A549 (cell line): ENCODE data around the gene FSTL4. TPM values are rescaled to one million over a fixed set of nuclear protein-coding genes. Genes with fewer than 3 reads are reported as not detected.

ENCODE experiments used
- ATAC-seq, 2 experiments: fragments of 200-7000 bp in 1 of 2; fragments of >200 bp in 1 of 2; cut with Nextera tagmentation in 1 of 2; cut with Tn5 transposase in 1 of 2; 3 replicates each; pipeline versions ENCODE4 v1.8.0 to v1.9.1; 2018 to 2020; ENCODE audit warnings: mild to moderate bottlenecking in 1 of 2, moderate library complexity in 1 of 2
- CTCF ChIA-PET: fragments of 300-600 bp; sonication (Branson Sonifier 250); formaldehyde crosslinking; extraction: SDS; loops from one replicate; lab custom pipeline; 2021; ENCODE audit warnings: antibody characterized with exemption, inconsistent platforms; lab: Yijun Ruan, JAX
- POLR2A ChIA-PET: fragments of 350-600 bp; formaldehyde crosslinking; extraction: SDS; loops from one replicate; lab custom pipeline; 2021; ENCODE audit warnings: antibody characterized with exemption, inconsistent platforms; lab: Yijun Ruan, JAX
- DNase-seq, 2 experiments: peaks; one replicate each; pipeline versions ENCODE4 v3.0.0 to v3.0.0-alpha.2; 2011 to 2016; ENCODE audit warnings: low read depth in 1 of 2, low spot score in 1 of 2
- FAIRE-seq: peaks from 2 replicates; lab custom pipeline; 2011; peaks lifted over from hg19 to GRCh38; lab: Jason Lieb, UNC
- H3K27ac ChIP-seq, 2 experiments: fragments of >200 bp; sonication (Bioruptor Twin); formaldehyde crosslinking; 3 replicates each; pipeline ENCODE4 v1.5.1; 2016 to 2017
- H3K4me1 ChIP-seq: fragments of >200 bp; sonication (Bioruptor Twin); formaldehyde crosslinking; 3 replicates; pipeline ENCODE4 v1.6.1; 2016
- H3K4me2 ChIP-seq: fragments of >200 bp; sonication (Bioruptor Twin); formaldehyde crosslinking; 3 replicates; pipeline ENCODE4 v1.6.1; 2016
- H3K4me3 ChIP-seq: fragments of >200 bp; sonication (Bioruptor Twin); formaldehyde crosslinking; 3 replicates; pipeline ENCODE4 v1.5.1; 2016
- H3K9me3 ChIP-seq: fragments of >200 bp; sonication (Bioruptor Twin); formaldehyde crosslinking; 3 replicates; pipeline ENCODE4 v1.6.1; 2016
- CEBPB ChIP-seq, 2 experiments: fragments of >200 bp in 1 of 2; sonication (Bioruptor Twin) in 1 of 2; formaldehyde crosslinking in 1 of 2; IDR thresholded peaks; 2 replicates each; pipeline ENCODE4 v1.6.1; 2012 to 2016
- CHD4 ChIP-seq: fragments of 200-600 bp; sonication (generic); IDR thresholded peaks from 2 replicates; pipeline ENCODE4 v1.6.1; 2016; ENCODE audit warnings: antibody characterized with exemption, mild to moderate bottlenecking, borderline replicate concordance
- CTCF ChIP-seq: fragments of >200 bp; sonication (Bioruptor Twin); formaldehyde crosslinking; IDR thresholded peaks from 3 replicates; pipeline ENCODE4 v1.5.1; 2016
- ELK1 ChIP-seq: fragments of 150-350 bp; IDR thresholded peaks from 2 replicates; pipeline ENCODE4 v1.6.1; 2014; ENCODE audit warnings: low read depth, mild to moderate bottlenecking, low read length
- ESRRA ChIP-seq: fragments of 150-350 bp; IDR thresholded peaks from 2 replicates; pipeline ENCODE4 v1.6.1; 2014; ENCODE audit warnings: mild to moderate bottlenecking, low read length, borderline replicate concordance
- FOSL2 ChIP-seq, 2 experiments: fragments of 450-650 bp in 1 of 2; fragments of >200 bp in 1 of 2; sonication (Bioruptor Twin) in 1 of 2; formaldehyde crosslinking; IDR thresholded peaks; 2 replicates each; pipeline versions ENCODE4 v1.5.0 to v1.6.1; 2016 to 2020; ENCODE audit warnings: mild to moderate bottlenecking in 1 of 2, moderate library complexity in 1 of 2
- GATA3 ChIP-seq: IDR thresholded peaks from 2 replicates; pipeline ENCODE4 v1.6.1; 2012; ENCODE audit warnings: borderline replicate concordance
- HDAC2 ChIP-seq: fragments of 200-600 bp; sonication (generic); IDR thresholded peaks from 2 replicates; pipeline ENCODE4 v1.6.1; 2016
- HEYL ChIP-seq: fragments of 250-450 bp; sonication (Bioruptor Pico); IDR thresholded peaks from 2 replicates; pipeline ENCODE4 v1.8.0; 2021; ENCODE audit warnings: mild to moderate bottlenecking, moderate library complexity
- HMGXB4 ChIP-seq: fragments of 250-450 bp; sonication (Bioruptor Pico); IDR thresholded peaks from 2 replicates; pipeline ENCODE4 v1.5.0; 2021; ENCODE audit warnings: mild to moderate bottlenecking, moderate library complexity, borderline replicate concordance
- HOXB13 ChIP-seq: fragments of 250-450 bp; sonication (Bioruptor Pico); IDR thresholded peaks from 2 replicates; pipeline ENCODE4 v1.5.0; 2020; ENCODE audit warnings: low read depth, mild to moderate bottlenecking, moderate library complexity
- JUNB ChIP-seq: fragments of >200 bp; sonication (Bioruptor Twin); formaldehyde crosslinking; IDR thresholded peaks from 2 replicates; pipeline ENCODE4 v1.6.1; 2016
- MYC ChIP-seq: IDR thresholded peaks from 2 replicates; pipeline ENCODE4 v1.6.1; 2012; ENCODE audit warnings: mild to moderate bottlenecking, inconsistent platforms, low read length, improper control_type of control experiment, borderline replicate concordance
- NPAS2 ChIP-seq: fragments of 250-450 bp; sonication (Bioruptor Pico); IDR thresholded peaks from 2 replicates; pipeline ENCODE4 v1.8.0; 2022; ENCODE audit warnings: mild to moderate bottlenecking, moderate library complexity, borderline replicate concordance
- PHF8 ChIP-seq: fragments of 200-600 bp; sonication (generic); IDR thresholded peaks from 2 replicates; pipeline ENCODE4 v1.6.1; 2016; ENCODE audit warnings: low read depth, mild to moderate bottlenecking, antibody characterized with exemption, moderate library complexity, borderline replicate concordance
- RCOR1 ChIP-seq: fragments of 150-350 bp; IDR thresholded peaks from 2 replicates; pipeline ENCODE4 v1.6.1; 2014; ENCODE audit warnings: antibody characterized with exemption, low read length, low read depth
- RFX5 ChIP-seq: fragments of 450-650 bp; IDR thresholded peaks from 2 replicates; pipeline ENCODE4 v1.7.1; 2014; ENCODE audit warnings: antibody characterized with exemption, mild to moderate bottlenecking, moderate library complexity
- TFCP2L1 ChIP-seq: fragments of 250-450 bp; sonication (Bioruptor Pico); IDR thresholded peaks from 2 replicates; pipeline ENCODE4 v1.5.0; 2021; ENCODE audit warnings: mild to moderate bottlenecking
- ZNF302 ChIP-seq: fragments of 250-450 bp; sonication (Bioruptor Pico); IDR thresholded peaks from 2 replicates; pipeline ENCODE4 v1.9.0; 2021; ENCODE audit warnings: inconsistent platforms, mild to moderate bottlenecking, moderate library complexity
- ZSCAN20 ChIP-seq: fragments of 250-450 bp; sonication (Bioruptor Pico); IDR thresholded peaks from 2 replicates; pipeline ENCODE4 v1.8.0; 2022; ENCODE audit warnings: mild to moderate bottlenecking, moderate library complexity
- WGBS: methylation state at CpG from one replicate; pipeline ENCODE4 v1.1.6; 2017; ENCODE audit errors: missing lambda C conversion rate; 5-methylcytosine and 5-hydroxymethylcytosine counted together
- polyA plus RNA-seq, 4 experiments: library from polyadenylated mRNA; depleted of rRNA in 3 of 4; stranded (reverse); fragments of >200 nt; fragmentation: RNase III in 1 of 4; extraction: RNeasy Plus Mini Kit Qiagen cat#74134 plus additional on column Dnase treatment in 1 of 4; gene quantifications; 2 replicates in 3 of 4; 3 replicates in 1 of 4; pipeline ENCODE4 v1.2.3, GENCODE V29; 2011 to 2017
- TF ChIP-seq, protein P1 (sequence below): fragments of 250-450 bp; sonication (Bioruptor Pico); IDR thresholded peaks from 2 replicates; pipeline ENCODE4 v1.5.0; 2020; ENCODE audit warnings: low read depth, mild to moderate bottlenecking, moderate library complexity
- TF ChIP-seq, protein P2 (sequence below): fragments of 200-600 bp; sonication (generic); IDR thresholded peaks from 2 replicates; pipeline ENCODE4 v1.6.1; 2016; ENCODE audit warnings: antibody characterized with exemption, mild to moderate bottlenecking, moderate library complexity
- TF ChIP-seq, protein P3 (sequence below): IDR thresholded peaks from 2 replicates; pipeline ENCODE4 v1.6.1; 2012; ENCODE audit warnings: low read depth, borderline replicate concordance

Gene FSTL4
- polyA plus RNA-seq, 2 of the 4 experiments (the other 2 are of a cell fraction): 1.6 to 1.8 TPM

GRCh38 chr5:133472829-133473228 lies 139.5 kb downstream of the FSTL4 start:
- Histone ChIP-seq H3K9me3 (no peaks in the 10 kb centered on the region), H3K4me1 (no peaks in the 10 kb centered on the region), H3K4me2 (no peak overlapping the region), H3K4me3 (no peak overlapping the region), H3K27ac (no peak overlapping the region)
- no peak for ATAC-seq
- CTCF ChIA-PET: no interaction called here
- no peak for FAIRE-seq
- no peak for DNase-seq
- POLR2A ChIA-PET: no interaction called here
- WGBS: 25% methylated on average over 1 of the region's 1 CpG
- TF ChIP-seq MYC (no peak), HDAC2 (no peak), CTCF (no peak), HEYL (CRISPR knock-in tag) (no peak), GATA3 (no peak), TFCP2L1 (no peak), ZSCAN20 (CRISPR knock-in tag) (no peak), ESRRA (no peak), ZNF302 (no peak), HMGXB4 (no peak), ELK1 (no peak), CHD4 (no peak)
- TF ChIP-seq, protein P1, sequence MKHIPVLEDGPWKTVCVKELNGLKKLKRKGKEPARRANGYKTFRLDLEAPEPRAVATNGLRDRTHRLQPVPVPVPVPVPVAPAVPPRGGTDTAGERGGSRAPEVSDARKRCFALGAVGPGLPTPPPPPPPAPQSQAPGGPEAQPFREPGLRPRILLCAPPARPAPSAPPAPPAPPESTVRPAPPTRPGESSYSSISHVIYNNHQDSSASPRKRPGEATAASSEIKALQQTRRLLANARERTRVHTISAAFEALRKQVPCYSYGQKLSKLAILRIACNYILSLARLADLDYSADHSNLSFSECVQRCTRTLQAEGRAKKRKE (CRISPR knock-in tag): no peak

DNA sequence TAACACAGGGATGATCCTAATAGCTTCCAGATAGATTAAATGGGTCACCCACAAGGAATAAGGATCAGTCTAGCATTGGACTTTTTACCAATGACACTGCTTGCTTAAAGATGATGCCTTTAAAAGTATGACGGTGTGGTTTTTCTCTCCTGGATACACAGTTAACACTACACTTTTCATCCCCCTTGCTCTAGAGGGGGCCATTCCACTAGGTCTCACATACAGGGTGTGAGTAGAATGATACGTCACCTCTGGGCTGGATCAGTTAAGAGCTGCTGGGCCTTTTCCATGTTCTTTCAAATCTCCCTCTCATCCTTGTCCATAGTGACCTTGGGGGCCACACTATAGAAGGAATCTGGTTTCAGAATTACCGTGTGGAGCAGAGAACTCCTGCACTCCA lies 140.6 kb downstream of the FSTL4 start:
- no peaks in the 10 kb centered on the region for H3K4me1 ChIP-seq
- CTCF ChIA-PET: interaction anchor here (0.6 to 1.0 kb wide), 3 partner anchors 10 to 397 kb away, joined by 3 read pairs; no protein-coding TSS in a partner anchor
- POLR2A ChIA-PET: no interaction called here
- no peak overlapping the region for H3K4me3 ChIP-seq
- 67% methylated on average over 3 of the region's 3 CpGs for WGBS
- DNase-seq: no peak
- H3K4me2 ChIP-seq: no peak overlapping the region
- no peak for ATAC-seq
- H3K9me3 ChIP-seq: no peaks in the 10 kb centered on the region
- no peak for TF ChIP-seq CEBPB (IDR thresholded peaks at IDR 0.05)
- FAIRE-seq: no peak
- no peak overlapping the region for H3K27ac ChIP-seq

DNA sequence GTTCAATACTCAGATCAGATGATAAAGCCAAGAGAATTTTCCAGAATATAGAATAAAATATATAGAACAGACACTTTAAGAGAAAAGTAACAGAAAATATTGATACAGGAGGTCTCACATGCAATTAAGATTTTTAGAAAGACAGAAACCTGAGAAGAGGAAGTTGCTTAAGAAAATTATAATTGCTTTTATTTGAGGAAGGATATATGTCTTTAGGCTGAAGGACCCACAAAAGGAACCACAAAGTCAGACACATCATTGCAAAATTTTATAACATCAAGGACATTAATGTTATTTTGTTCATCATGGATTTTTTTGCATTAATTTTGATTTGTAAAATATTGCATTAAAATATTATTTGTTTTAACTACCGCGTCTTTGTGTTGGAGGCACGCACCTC lies 141.5 kb downstream of the FSTL4 start:
- H3K4me3 ChIP-seq: no peak overlapping the region
- CTCF ChIA-PET: interaction anchor here (0.6 to 1.0 kb wide), 2 partner anchors 11 to 398 kb away, joined by 3 read pairs; no protein-coding TSS in a partner anchor
- TF ChIP-seq, protein P2, sequence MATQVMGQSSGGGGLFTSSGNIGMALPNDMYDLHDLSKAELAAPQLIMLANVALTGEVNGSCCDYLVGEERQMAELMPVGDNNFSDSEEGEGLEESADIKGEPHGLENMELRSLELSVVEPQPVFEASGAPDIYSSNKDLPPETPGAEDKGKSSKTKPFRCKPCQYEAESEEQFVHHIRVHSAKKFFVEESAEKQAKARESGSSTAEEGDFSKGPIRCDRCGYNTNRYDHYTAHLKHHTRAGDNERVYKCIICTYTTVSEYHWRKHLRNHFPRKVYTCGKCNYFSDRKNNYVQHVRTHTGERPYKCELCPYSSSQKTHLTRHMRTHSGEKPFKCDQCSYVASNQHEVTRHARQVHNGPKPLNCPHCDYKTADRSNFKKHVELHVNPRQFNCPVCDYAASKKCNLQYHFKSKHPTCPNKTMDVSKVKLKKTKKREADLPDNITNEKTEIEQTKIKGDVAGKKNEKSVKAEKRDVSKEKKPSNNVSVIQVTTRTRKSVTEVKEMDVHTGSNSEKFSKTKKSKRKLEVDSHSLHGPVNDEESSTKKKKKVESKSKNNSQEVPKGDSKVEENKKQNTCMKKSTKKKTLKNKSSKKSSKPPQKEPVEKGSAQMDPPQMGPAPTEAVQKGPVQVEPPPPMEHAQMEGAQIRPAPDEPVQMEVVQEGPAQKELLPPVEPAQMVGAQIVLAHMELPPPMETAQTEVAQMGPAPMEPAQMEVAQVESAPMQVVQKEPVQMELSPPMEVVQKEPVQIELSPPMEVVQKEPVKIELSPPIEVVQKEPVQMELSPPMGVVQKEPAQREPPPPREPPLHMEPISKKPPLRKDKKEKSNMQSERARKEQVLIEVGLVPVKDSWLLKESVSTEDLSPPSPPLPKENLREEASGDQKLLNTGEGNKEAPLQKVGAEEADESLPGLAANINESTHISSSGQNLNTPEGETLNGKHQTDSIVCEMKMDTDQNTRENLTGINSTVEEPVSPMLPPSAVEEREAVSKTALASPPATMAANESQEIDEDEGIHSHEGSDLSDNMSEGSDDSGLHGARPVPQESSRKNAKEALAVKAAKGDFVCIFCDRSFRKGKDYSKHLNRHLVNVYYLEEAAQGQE: no peak
- TF ChIP-seq FOSL2 (IDR thresholded peaks at IDR 0.05): no peak
- no peak for TF ChIP-seq FOSL2 (CRISPR knock-in tag; IDR thresholded peaks at IDR 0.05)
- TF ChIP-seq JUNB: no peak
- TF ChIP-seq RFX5: no peak
- no peak for TF ChIP-seq PHF8
- no peak for TF ChIP-seq NPAS2 (CRISPR knock-in tag)
- TF ChIP-seq, protein P3, sequence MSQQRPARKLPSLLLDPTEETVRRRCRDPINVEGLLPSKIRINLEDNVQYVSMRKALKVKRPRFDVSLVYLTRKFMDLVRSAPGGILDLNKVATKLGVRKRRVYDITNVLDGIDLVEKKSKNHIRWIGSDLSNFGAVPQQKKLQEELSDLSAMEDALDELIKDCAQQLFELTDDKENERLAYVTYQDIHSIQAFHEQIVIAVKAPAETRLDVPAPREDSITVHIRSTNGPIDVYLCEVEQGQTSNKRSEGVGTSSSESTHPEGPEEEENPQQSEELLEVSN: no peak
- no peak for TF ChIP-seq HOXB13 (CRISPR knock-in tag)
- no peak for TF ChIP-seq TFCP2L1
- TF ChIP-seq RCOR1: no peak

More for the DNA sequence above, 141.5 kb downstream of the FSTL4 start:
- Histone ChIP-seq H3K27ac (no peak overlapping the region), H3K9me3 (no peaks in the 10 kb centered on the region), H3K4me1 (no peaks in the 10 kb centered on the region), H3K4me2 (no peak overlapping the region)
- FAIRE-seq: no peak
- WGBS: 93% methylated on average over 3 of the region's 3 CpGs
- ATAC-seq: no peak
- no peak for DNase-seq
- POLR2A ChIA-PET: no interaction called here
